Nephron progenitor cell (in vitro differentiated cells): Measurements from ENCODE around the gene CD1B.
A peak's percentile ranks its signal among the peaks of the same experiment; 100 is the strongest.
"Not testable (repeated sequence)": the region's sequence is repeated elsewhere in the genome, so short reads cannot be mapped to it uniquely, and the experiment has no call there.

Source experiments
- DNase-seq: peaks from one replicate; pipeline ENCODE4 v3.0.0; 2021
- H3K27ac Mint-ChIP-seq: 2 replicates; pipeline ENCODE4 v1.8.0; 2021; ENCODE audit warnings: mild to moderate bottlenecking, moderate library complexity, mixed read lengths
- H3K27me3 Mint-ChIP-seq: 2 replicates; pipeline ENCODE4 v1.8.0; 2021; ENCODE audit warnings: mild to moderate bottlenecking, low read depth, mixed read lengths; ENCODE audit not compliant: poor library complexity
- H3K36me3 Mint-ChIP-seq: 2 replicates; pipeline ENCODE4 v1.8.0; 2021; ENCODE audit warnings: low read depth, mixed read lengths
- H3K4me1 Mint-ChIP-seq: 2 replicates; pipeline ENCODE4 v1.8.0; 2021; ENCODE audit warnings: mixed read lengths
- H3K4me3 Mint-ChIP-seq: 2 replicates; pipeline ENCODE4 v1.8.0; 2021; ENCODE audit warnings: mild to moderate bottlenecking, moderate library complexity, mixed read lengths
- H3K9me3 Mint-ChIP-seq: 2 replicates; pipeline ENCODE4 v1.8.0; 2021; ENCODE audit warnings: mild to moderate bottlenecking, moderate library complexity, mixed read lengths
- TF ChIP-seq, protein P1 (sequence below): fragments of 200-600 bp; sonication (generic); IDR thresholded peaks from 2 replicates; pipeline ENCODE4 v1.5.0; 2021; ENCODE audit warnings: antibody characterized with exemption

Gene CD1B

GRCh38 chr1:158353303-158354075, 22.2 kb upstream of the CD1B start, which contains the start of gene CD1E:
Gene CD1E (plus strand): TSS chr1:158353894. CDS start chr1:158353989, 95 bp downstream.
- peaks cover 9% of the 10 kb centered on the region for H3K27me3 Mint-ChIP-seq
- H3K4me1 Mint-ChIP-seq, result no peaks in the 10 kb centered on the region
- no peaks in the 10 kb centered on the region for H3K9me3 Mint-ChIP-seq
- TF ChIP-seq, protein P1, sequence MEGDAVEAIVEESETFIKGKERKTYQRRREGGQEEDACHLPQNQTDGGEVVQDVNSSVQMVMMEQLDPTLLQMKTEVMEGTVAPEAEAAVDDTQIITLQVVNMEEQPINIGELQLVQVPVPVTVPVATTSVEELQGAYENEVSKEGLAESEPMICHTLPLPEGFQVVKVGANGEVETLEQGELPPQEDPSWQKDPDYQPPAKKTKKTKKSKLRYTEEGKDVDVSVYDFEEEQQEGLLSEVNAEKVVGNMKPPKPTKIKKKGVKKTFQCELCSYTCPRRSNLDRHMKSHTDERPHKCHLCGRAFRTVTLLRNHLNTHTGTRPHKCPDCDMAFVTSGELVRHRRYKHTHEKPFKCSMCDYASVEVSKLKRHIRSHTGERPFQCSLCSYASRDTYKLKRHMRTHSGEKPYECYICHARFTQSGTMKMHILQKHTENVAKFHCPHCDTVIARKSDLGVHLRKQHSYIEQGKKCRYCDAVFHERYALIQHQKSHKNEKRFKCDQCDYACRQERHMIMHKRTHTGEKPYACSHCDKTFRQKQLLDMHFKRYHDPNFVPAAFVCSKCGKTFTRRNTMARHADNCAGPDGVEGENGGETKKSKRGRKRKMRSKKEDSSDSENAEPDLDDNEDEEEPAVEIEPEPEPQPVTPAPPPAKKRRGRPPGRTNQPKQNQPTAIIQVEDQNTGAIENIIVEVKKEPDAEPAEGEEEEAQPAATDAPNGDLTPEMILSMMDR, result no peak
- H3K36me3 Mint-ChIP-seq, result no peaks in the 10 kb centered on the region
- no peak for DNase-seq
- no peak within 1 kb of the TSS for H3K4me3 Mint-ChIP-seq
- no peak within 1 kb of the TSS for H3K27ac Mint-ChIP-seq

DNA sequence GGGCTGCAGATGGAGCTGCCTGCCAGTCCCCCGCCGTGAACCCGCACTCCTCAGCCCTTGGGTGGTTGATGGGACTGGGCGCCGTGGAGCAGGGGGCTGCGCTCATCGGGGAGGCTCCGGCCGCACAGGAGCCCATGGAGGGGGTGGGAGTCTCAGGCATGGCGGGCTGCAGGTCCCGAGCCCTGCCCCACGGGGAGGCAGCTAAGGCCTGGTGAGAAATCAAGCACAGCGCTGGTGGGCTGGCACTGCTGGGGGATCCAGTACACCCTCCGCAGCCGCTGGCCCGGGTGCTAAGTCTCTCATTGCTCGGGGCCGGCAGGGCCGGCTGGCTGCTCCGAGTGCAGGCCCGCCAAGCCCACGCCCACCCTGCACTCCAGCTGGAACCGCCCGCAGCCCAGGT, 17.6 kb upstream of the CD1B start:
- peaks cover 10% of the 10 kb centered on the region for H3K27me3 Mint-ChIP-seq
- not testable (repeated sequence) for H3K4me3 Mint-ChIP-seq, H3K27ac Mint-ChIP-seq, DNase-seq, H3K36me3 Mint-ChIP-seq, H3K4me1 Mint-ChIP-seq
- peaks cover 22% of the 10 kb centered on the region for H3K9me3 Mint-ChIP-seq

DNA sequence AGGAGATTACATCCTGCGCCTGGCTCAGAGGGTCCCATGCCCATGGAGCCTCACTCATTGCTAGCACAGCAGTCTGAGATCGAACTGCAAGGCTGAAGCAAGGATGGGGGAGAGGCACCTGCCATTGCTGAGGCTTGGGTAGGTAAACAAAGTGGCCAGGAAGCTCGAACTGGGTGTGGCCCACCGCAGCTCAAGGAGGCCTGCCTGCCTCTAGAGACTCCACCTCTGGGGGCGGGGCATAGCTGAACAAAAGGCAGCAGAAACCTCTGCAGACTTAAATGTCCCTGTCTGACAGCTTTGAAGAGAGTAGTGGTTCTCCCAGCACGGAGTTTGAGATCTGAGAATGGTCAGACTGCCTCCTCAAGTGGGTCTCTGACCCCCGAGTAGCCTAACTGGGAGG, 5.1 kb upstream of the CD1B start:
- peaks cover 15% of the 10 kb centered on the region for H3K9me3 Mint-ChIP-seq

GRCh38 chr1:158335213-158335532, 3.8 kb upstream of the CD1B start:
- DNase-seq, result no peak
- TF ChIP-seq, protein P1, result no peak
- Mint-ChIP-seq H3K27me3 (peaks cover 3% of the 10 kb centered on the region), H3K4me1 (no peaks in the 10 kb centered on the region), H3K4me3 (no peak overlapping the region), H3K36me3 (no peaks in the 10 kb centered on the region), H3K9me3 (peaks cover 10% of the 10 kb centered on the region), H3K27ac (no peak overlapping the region)

More for the DNA sequence above, 5.1 kb upstream of the CD1B start:
- H3K4me3 Mint-ChIP-seq, H3K4me1 Mint-ChIP-seq, H3K27me3 Mint-ChIP-seq, H3K36me3 Mint-ChIP-seq, DNase-seq, H3K27ac Mint-ChIP-seq: not testable (repeated sequence)

GRCh38 chr1:158334526-158335212, 3.3 kb upstream of the CD1B start:
- Mint-ChIP-seq H3K27ac (no peak overlapping the region), H3K36me3 (no peaks in the 10 kb centered on the region), H3K4me3 (no peak overlapping the region), H3K4me1 (no peaks in the 10 kb centered on the region), H3K9me3 (peaks cover 5% of the 10 kb centered on the region), H3K27me3 (no peaks in the 10 kb centered on the region)
- TF ChIP-seq, protein P1, result no peak
- DNase-seq, result no peak

- H3K4me3 Mint-ChIP-seq, result no peak overlapping the region
- H3K27ac Mint-ChIP-seq, result peak overlapping the region; percentile 0
- H3K9me3 Mint-ChIP-seq, result no peaks in the 10 kb centered on the region
- no peaks in the 10 kb centered on the region for H3K36me3 Mint-ChIP-seq
- TF ChIP-seq, protein P1, result no peak
- H3K27me3 Mint-ChIP-seq, result peaks cover 8% of the 10 kb centered on the region
- no peak for DNase-seq
- no peaks in the 10 kb centered on the region for H3K4me1 Mint-ChIP-seq
These were observed 2.2 kb upstream of the CD1B start for GRCh38 chr1:158333405-158334155.
